ENCODE data around the gene TIMM44.
"Not testable (repeated sequence)": the region's sequence is repeated elsewhere in the genome, so short reads cannot be mapped to it uniquely, and the experiment has no call there.

TIMM44 gene

DNA sequence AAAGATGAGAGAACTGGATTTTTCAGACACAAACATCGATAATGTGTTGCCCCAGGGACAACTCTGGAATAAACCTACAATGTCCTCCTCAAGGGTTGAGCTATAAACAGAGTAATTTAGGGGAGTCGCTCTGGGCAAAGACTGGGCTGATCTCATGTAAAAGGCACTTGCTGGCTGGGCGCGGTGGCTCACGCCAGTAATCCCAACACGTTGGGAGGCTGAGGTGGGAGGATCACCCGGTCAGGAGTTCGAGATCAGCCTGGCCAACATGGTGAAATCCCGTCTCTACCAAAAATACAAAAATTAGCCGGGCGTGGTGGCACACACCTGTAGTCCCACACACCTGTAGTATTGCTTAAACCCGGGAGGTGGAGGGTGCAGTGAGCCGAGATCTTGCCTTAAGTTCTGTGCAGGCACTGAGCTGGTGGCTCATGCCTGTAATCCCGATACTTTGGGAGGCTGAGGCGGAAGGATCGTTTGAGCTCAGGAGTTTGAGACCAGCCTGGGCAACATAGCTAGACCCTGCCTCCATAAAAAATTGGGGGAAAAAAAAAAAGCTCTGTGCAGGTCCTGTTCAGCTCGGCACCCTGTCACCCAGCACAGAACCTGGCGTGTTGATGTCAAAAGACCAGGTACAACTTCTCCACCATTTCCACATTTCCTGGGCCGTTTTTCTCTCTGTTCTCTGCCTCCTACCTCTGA is 1.4 kb downstream of the TIMM44 start:
- no peak for DNase-seq

DNA sequence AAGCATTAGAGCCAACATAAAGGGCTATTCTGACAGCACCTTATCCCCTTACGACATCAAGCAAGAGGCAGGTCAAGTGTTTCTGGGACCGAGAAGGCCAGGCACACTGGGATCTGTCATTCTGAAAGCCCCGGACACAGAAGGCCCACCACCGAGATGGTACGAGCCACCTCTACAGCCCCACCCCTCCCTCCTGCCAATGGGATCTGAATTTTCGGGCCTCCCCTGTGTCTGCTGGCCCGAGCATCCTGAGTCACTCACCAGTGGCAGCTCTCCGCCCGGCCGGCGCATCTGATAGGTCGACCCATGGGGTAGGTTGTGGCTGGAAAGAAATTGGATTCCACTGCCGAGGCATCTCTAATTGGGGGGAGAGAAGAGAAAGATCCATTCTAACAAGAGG is 2.6 kb downstream of the TIMM44 start:
- DNase-seq: no peak

DNA sequence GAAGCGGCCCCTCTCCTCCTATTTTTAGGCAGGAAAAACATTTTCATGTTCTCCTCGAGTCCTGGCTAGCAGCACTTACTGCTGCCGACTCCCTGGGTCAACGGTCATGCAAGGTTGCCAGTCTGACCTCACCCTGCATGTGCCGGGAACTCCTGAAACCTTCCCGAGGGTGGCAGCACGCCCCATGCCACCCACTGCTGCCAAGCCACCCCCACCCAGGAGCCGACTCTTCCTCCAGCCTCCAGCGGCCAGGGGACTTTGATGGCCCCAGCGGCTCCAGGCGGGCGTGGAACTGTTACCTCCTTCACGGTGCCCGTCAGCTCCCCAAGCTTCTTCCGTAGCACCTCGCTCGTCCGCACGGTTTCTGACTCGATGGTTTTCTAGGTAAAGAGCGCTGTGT is 8.7 kb downstream of the TIMM44 start:
- no peak for DNase-seq

DNA sequence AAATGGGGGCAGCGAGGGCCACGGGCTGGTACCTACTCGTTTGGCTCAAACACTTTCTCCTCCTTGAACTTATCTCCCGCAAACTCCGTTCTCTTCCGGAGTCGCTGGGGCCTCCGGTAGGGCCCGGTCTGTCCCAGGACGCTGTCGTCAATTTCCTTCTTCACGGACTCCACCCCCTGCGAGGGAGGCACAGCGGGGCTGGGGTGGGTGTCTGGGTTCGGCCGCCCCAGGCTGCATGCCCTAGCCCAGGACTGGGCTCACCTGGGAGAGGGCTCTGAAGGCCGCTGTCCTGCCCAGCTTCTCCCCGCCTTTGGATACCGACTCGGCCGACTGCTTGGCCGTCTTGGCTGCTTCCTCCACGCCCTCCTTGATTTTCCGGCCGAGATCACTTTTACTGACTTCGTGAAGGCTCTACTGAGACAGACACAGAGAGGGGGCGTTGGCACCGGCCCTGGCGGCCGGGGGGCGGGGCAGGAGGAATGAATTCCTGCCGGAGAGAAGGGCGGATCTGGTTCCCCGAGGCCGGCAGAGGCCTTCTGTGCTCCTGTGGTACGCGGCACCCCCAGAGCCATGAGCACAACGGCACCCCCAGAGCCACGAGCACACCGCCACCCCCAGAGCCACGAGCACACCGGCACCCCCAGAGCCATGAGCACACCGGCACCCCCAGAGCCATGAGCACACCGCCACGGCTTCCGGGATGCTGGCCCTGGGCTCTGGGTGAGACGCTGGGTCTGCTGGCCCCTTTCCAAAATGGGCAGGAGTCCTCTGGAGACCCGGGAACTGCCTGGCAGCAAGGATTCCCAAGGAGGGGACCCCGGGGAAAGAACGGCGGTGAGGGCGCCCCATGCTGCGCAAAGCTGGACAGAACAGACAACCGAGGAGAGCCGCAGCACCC is 9.4 kb downstream of the TIMM44 start:
- DNase-seq: no peak

DNA sequence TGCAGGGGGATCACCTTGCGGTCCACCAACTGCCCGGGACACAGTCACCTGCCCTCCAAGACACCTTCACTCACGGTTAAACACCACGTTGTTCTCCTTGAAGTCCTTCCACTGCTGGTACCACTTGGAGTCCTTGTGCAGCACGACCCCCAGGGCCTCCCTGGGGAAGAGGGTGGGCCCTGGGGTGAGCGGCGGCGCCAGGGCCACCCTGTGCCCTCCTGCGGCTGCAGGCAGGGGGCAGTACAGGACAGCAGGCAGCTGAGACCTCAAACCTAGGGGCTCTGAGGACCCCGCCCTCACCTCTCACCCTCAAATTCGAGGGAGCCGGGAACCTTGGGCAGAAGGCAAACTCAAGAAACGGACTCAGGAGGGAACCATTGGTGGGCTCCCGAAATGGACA is 10.1 kb downstream of the TIMM44 start:
- DNase-seq: no peak

DNA sequence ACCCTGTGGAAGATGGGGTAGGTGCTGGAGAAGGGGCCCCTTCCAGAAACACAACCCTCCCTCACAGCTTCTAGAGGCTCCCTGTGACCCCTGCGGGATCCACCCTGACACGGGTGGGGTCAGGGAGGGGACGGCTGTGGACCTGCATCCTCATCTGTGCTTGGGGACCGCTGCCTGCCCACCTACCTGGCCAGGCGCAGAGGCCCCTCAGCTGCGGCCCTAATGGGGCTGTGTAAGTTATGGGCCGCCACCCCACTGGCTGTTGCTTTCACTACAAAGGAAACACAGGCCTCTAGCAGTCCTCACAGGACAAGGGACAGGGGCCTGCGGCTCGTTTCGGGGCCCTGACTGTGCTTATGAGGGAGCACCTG is 10.6 kb downstream of the TIMM44 start:
- DNase-seq: no peak

DNA sequence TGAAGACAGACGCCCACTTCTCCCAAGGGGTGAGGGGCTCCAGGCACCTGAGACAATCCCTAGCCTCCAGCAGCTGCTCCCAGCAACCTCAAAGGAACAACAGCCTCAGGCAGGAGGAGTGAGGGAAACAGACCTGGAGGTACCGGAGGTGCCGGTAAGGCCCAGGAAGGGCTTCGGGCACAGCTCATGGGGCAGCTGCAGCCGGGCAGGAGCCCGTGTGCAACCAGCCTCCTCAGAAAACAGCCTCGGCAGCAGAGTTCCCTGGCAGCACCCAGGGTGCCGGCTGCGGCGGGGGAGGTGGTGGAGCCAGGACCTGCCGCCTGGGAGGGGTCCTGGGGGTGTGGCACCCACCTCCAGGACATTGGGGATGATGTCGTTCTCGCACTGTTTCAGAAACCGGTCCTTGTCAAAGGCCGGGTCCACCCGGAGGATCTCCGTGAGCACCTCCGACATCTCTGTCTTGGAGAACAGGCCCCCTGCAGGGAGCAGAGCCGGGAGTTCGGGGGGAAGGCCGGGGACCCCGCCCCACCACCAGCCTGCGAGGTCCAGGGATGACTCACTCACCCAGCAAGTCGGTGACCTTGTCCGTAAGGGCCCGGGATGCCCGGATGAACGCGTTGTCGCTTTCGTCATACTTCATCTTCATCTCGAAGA is 11.1 kb downstream of the TIMM44 start:
- DNase-seq: no peak

DNA sequence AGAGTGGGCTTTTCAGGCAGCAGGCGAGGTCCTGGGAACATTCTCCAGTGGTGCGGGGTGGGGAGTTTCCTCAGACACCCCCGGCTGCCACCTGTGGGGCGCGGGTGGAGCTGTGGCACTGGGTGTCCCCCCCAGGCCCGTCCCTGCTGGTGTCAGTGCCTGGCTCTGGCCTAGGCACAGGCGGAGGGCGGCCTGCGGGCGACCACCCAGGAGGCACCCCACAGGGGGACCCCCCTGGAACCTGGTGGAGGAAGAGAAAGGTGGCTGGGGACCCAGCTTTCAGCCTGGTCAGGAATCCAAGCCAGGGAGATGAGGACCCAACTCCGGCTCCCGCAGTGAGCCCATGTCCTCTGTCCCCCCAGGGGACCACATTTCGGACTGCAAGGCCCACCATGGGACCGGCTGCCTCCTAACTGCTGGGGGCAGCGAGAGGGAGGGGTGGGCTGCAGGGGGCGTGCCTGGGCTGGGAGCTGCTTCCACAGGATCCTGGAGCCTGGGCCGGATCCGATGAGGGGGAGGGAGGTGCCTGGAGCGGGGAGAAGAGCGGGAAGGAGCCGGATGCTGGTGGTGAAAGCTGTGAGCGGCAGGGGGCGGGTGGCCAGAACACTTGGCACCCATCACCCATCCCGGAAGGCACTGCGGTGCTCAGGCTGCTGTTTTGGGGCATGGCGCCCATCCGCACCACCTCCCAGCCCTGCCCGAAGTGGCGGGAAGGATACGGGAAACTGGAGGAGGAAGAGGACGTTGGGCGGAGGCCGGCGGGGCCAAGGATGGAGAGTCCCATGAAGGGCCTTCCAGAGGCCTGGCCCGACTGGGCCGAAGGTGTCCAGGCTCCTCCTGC is 12.0 kb downstream of the TIMM44 start:
- no peak for DNase-seq

DNA sequence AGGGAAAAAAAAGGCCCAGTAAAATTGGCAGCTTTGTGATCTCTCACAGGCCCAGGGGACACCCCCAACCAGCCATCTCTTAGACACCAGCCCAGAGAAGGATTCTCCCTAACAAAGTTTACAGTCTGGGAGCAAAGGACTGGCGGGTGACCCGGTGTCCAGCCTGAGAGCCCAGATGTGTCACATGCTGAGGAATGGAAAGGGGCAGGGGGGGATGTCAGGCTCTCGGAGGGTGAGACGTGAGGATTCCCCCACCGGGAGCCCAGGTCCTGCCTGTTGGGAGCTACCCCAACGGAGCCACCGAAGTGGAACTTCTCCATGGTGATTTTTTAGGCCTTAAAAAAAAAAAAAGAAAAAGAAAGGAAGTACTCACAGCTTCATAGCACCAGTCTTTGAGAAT is 12.7 kb downstream of the TIMM44 start:
- DNase-seq: no peak

DNA sequence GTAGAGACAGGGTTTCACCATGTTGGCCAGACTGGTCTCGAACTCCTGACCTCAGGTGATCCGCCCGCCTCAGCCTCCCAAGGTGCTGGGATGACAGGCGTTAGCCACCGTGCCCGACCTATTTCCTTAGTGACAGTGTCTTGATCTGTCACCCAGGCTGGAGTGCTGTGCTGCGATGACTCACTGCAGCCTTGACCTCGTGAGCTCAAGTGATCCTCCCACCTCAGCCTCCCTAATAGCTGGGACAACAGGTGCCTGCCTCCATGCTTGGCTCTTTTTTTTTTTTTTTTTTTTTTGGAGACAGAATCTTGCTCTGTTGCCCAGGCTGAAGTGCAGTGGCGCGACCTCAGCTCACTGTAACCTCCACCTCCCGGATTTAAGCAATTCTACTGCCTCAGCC is 13.4 kb downstream of the TIMM44 start:
- DNase-seq: not testable (repeated sequence)

DNA sequence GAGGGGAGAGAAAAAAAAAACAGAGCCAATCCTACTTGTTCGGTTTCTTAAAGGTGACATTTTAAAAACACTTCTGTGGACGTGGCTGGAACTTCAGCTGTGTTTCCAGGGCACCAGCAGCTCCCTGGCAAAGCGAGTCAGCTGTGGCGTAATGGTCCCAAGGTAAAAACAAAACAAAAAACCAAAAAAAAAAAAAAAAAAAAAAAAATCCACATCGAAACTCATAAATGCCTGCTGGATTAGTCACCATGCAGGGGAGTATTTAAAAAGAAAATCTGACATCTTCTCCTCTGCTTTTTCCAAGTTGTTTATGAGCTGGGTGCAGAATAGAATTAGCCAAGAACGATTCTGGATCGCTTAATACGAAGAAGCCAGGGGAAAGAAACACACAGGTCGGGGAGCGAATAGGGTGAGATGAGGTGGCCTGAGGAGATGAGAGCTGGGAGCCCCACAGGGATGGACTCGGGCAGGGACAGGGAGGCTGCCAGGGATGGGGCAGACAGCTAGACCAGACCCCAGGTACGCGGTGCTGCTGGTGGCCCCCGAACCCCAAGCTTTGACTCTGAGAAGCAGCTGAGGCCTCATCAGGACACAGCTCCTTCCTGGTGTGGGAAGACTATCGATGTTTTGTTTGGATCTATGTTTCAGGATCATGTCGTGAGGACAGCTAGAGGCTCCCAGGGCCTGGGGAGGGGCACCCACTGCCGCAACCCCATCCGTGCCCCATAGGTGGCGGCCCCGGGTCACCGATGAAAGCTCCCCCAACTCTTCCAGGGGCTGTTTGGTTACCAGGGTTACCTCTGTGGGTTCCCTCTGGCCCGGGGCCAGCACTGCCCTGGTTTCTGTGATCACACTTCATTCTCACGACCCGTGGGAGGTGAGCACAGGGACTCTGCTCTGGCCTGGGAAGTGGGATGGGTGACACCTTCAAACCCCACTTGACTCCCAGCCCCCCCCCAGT is 14.4 kb downstream of the TIMM44 start:
- DNase-seq: peak; percentile 70

DNA sequence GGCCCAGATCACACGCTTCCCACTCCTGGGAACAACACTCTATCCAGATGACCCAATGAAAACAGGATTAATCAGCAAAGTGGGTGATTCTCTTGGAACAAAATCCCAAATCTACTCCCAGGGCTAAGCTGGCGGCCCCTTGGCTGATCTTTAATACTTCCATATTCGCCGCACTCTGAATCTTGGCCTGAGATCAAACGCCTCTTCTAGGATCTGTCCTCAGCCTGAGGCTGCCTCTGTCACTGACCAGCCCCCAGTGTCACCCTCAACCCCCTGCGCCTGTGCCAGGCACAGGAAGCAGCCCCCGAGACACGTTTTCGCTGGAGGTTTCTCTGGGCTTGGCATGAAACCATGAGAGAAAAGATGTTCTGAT is 15.1 kb downstream of the TIMM44 start:
- no peak for DNase-seq

DNA sequence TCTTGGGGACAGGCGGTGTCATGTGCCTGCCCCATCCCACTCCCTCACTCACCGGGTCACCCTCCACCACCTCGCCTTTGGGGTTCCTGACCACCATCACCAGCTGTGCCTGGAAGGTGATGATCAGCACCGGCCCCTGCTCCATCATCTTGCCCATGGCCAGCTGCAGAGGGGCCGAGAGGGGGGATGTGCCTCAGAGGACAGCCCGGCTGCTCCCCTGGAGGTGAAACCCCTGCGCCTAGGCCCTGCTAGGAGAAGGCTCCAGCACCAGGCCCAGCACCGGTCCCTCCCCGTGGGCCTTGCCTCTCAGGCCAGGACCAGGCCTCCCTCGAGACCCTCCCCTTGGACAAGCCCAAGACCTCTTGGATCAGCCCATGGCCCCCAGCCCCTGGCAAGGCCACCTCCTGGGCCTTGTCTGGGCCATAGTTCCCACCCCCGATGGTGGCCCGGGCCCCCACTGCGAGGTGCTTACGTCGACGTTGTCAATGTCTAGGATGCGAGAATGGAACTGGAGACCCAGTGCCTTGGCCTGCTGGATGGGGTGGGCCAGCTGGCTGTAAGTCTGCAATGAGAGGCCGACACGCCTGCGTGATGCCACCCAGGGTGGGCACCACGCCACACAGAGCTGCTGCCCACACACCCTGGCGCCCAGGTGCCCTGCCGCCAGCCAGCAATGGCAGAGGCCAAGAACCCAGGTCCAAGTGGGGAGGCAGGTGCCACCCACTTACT is 15.7 kb downstream of the TIMM44 start:
- no peak for DNase-seq

DNA sequence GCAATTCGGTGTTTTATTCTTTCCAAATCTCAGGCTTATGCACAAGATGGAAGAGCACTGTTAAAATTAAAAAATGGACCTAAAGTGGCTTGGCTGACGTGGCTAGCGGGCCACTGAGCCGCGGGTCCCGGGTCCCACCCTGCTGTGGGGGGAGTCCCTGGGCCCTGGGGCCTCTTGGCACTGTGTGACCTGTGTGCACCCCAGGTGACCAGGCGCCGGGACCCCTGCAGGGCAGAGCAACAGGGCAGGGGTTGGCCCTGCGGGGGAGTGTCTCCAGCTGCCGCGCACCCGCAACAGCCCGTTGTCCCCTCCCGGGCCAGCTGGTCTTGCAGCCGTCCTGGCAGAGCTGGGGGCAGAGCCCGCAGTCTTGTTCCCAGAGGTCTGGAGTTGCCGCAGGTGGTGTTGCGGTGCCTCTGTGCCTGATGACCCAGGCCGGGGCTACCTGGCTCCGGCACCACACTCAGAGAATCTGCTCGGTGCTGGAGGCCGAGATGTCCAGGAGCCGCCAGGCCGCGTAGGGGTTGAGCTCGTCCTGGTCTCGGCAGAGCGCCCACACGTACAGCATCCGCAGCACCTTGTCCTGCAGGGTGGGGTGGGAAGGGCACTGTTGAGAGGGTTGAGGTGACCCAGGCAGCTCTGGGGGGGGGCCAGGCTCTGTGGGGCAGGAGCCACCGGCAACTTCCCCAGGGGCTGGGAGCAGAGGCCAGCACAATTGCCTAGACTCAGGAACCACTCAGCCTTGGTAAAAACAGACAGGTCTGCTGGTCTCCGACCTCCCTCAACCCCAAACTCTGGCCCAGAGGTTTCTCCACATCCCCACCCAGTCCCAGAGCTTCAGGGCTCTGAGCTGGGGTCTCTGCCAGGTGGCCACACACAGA is 16.5 kb downstream of the TIMM44 start:
- DNase-seq: no peak

DNA sequence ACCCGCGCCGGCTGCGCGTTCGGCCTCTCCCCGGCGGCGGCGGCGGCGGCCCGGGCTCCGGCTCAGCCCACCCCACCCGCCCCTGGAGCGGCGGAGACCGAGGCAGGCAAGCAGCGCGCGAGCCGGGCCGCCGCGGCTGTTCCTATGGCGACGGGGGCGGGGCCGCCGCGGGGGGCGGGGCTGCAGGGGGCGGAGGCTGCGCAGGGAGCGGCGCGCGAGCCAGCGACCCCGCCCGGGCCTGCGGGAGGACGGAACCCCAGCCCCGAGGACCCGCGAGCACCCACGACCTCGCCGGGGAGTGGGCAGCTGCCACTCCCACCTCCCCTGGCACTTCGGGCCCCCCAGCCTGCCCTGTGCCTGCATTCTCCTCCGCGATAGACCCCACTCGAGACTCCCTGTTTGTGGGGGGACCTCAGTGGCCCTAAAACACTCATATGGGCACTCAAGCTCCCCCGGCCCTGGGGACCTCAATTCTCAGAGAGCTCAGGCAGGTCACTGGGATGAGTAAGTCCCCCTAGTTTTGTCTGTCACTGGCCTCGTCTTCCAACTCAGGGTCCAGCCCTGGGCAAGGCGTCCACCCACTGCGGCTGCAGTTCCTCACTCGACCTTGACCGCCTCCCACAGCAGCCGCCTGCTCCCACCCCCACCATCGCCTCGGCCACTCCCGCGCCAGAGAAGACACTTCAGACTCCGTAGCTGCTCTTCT is 17.3 kb downstream of the TIMM44 start, which contains the start of gene CTXN1:
TSS of gene CTXN1 (minus strand) at position 115 of the 706 bp plus-strand sequence. CDS start 597 bp downstream, outside the sequence.
- DNase-seq: peak; percentile 82

DNA sequence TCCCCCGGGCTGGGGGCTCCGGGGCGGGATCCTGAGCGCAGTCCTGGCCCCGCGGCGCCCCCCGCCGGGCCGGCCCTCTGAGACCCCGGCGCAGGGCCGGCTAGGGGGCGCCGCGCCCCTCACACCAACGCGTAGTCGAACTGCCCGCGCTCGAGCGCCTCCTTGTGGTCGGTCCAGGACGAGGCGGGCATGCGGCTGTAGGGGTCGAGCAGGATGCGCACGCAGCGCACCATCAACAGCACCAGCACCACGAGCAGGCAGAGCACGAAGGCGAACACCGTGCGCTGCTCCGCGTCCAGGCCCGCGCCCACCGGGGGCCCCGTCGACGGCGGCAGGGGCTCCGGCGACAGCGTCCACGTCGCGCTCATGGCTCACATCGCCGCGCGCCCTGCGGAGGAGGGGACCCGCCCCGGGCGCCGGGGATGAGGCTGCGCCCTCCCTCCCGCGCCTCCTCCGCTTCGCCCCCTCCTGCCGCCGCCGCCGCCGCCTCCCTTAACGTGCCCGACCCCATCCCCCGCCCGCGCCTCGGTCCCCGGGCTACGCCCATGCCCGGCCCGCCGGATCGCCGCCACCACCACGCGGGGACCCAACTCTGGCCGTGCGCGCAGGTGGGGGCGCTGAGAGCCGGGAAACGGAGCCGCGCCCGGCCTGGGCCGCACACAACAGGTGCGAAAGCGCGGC is 18.2 kb downstream of the TIMM44 start:
- peak; percentile 86 for DNase-seq

DNA sequence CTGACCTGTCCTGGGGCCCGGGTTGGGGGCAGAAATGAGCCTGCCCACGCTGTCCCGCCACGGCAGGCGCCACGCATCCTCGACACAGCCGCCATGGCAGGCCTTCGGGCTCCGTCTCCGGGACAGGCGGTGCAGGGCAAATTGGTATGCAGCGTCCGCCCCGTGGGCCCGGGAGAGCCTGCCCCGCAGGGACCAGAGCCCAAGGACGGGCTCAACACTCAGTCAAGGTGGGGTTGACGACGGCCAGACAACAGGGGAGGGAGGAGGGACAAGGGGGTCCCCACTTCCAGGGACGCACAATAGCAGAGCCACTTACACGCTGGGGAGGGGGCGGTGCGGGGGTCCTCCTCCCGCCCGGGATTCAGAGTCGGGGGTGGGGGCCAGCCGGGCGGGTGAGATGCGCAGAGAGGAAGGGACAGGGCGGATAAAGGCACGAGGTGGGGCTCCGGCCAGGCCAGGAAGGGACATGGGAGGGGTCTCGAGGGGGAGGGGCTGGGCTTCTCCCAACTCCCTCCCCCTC is 18.8 kb downstream of the TIMM44 start:
- DNase-seq: no peak

DNA sequence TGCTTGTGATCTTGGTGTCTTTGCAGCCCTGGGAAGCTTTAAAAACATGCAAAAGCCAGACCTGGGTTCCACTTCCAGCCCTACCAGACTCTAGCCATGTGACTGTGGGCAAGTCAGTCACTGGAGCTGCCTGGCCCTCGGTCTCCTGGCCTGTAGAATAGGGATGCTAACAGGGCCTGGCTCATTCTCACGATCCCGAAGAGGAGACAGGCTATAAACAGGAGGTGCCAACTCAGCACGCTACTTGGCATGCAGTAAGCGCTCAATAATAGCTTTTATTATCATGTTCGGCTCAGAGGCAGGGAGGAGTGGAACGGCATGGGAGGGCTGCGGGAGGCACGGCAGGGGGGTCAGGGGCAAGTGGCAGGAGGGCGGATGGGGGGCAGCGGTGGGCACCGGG is 19.2 kb downstream of the TIMM44 start:
- no peak for DNase-seq

Data from stimulated activated CD4-positive, alpha-beta T cell treated with anti-CD3 and anti-CD28 coated beads, Interleukin-15, amount 100 ng/mL, for 24 hours (primary cell).